PFSK-1 (cell line): ENCODE measurements around the gene PHLDA1.

Source experiments
- POLR2AphosphoS5 ChIP-seq: IDR thresholded peaks from 2 replicates; pipeline ENCODE4 v1.6.1; 2012; ENCODE audit warnings: low read depth, mild to moderate bottlenecking, control low read depth, low read length, moderate library complexity
- TAF1 ChIP-seq: IDR thresholded peaks from 2 replicates; pipeline ENCODE4 v1.6.1; 2012; ENCODE audit warnings: low read length, control low read depth, borderline replicate concordance; ENCODE audit not compliant: insufficient read depth

GRCh38 chr12:76043377-76043776 lies 11.8 kb upstream of the PHLDA1 start:
- TF ChIP-seq TAF1 = no peak
- TF ChIP-seq POLR2AphosphoS5 = no peak
